AML-193 (cell line): ENCODE measurements around the gene USP47.

Experiments
- DNase-seq, 2 experiments: peaks; one replicate each; lab custom pipeline; 2025; lab: John Stamatoyannopoulos, UW

The USP47 gene

GRCh38 chr11:11980841-11981308 lies 139.1 kb downstream of the USP47 start:
- DNase-seq = no peak

GRCh38 chr11:11981364-11981763 lies 139.6 kb downstream of the USP47 start:
- no peak for DNase-seq

GRCh38 chr11:11981840-11982239 lies 140.1 kb downstream of the USP47 start:
- no peak for DNase-seq

- DNase-seq = no peak
Observed at GRCh38 chr11:11982461-11982860, 140.7 kb downstream of the USP47 start.

GRCh38 chr11:11982975-11983374 lies 141.2 kb downstream of the USP47 start:
- no peak for DNase-seq

GRCh38 chr11:11983427-11983826 lies 141.7 kb downstream of the USP47 start:
- DNase-seq = no peak

GRCh38 chr11:11984563-11984962 lies 142.8 kb downstream of the USP47 start:
- DNase-seq = no peak

GRCh38 chr11:11985016-11985715 lies 143.4 kb downstream of the USP47 start:
- no peak for DNase-seq

- no peak for DNase-seq
Observed at GRCh38 chr11:11985954-11986949, 144.5 kb downstream of the USP47 start.

- DNase-seq = no peak
Observed at GRCh38 chr11:11987503-11988022, 145.8 kb downstream of the USP47 start.

GRCh38 chr11:11988099-11988651 lies 146.4 kb downstream of the USP47 start:
- no peak for DNase-seq

GRCh38 chr11:11988681-11989261 lies 147.0 kb downstream of the USP47 start:
- no peak for DNase-seq

GRCh38 chr11:11989774-11990744 lies 148.3 kb downstream of the USP47 start:
- DNase-seq = no peak

GRCh38 chr11:11992257-11993212 lies 150.8 kb downstream of the USP47 start:
- no peak for DNase-seq

GRCh38 chr11:11993839-11994238 lies 152.1 kb downstream of the USP47 start:
- no peak for DNase-seq

GRCh38 chr11:11995601-11996000 lies 153.8 kb downstream of the USP47 start:
- DNase-seq = no peak

GRCh38 chr11:11996321-11997048 lies 154.7 kb downstream of the USP47 start:
- no peak for DNase-seq

GRCh38 chr11:11997049-11997322 lies 155.2 kb downstream of the USP47 start:
- DNase-seq = no peak

GRCh38 chr11:11998091-11998781 lies 156.5 kb downstream of the USP47 start:
- DNase-seq = no peak
